HepG2 (cell line): ENCODE results near the gene KIFAP3. TPM values are rescaled to one million over a fixed set of nuclear protein-coding genes. Genes with fewer than 3 reads are reported as not detected.

ENCODE experiments used
- CENPT ChIP-seq: sonication (generic); formaldehyde crosslinking; IDR thresholded peaks from 2 replicates; pipeline ENCODE4 v1.8.0; 2022; ENCODE audit warnings: low read depth, mild to moderate bottlenecking, moderate library complexity, missing genetic modification reagents
- FOSL2 ChIP-seq: sonication (generic); formaldehyde crosslinking; IDR thresholded peaks from 2 replicates; pipeline ENCODE4 v1.4.0; 2020; ENCODE audit warnings: missing genetic modification reagents
- GATAD1 ChIP-seq: IDR thresholded peaks from 2 replicates; pipeline ENCODE4 v1.6.1; 2016; ENCODE audit warnings: missing genetic modification reagents, missing compliant biosample characterization
- IRX3 ChIP-seq: sonication (generic); formaldehyde crosslinking; IDR thresholded peaks from 2 replicates; pipeline ENCODE4 v1.8.1; 2023; ENCODE audit warnings: mild to moderate bottlenecking, low read depth, missing genetic modification reagents, borderline replicate concordance
- MYC ChIP-seq: sonication (generic); formaldehyde crosslinking; IDR thresholded peaks from 2 replicates; pipeline ENCODE4 v1.9.0; 2021; ENCODE audit warnings: missing genetic modification reagents, borderline replicate concordance
- NCOR1 ChIP-seq: fragments of 200-600 bp; sonication (generic); IDR thresholded peaks from 2 replicates; pipeline ENCODE4 v1.7.0; 2017; ENCODE audit warnings: antibody characterized with exemption, low read length, borderline replicate concordance
- NFIC ChIP-seq: IDR thresholded peaks from 2 replicates; pipeline ENCODE4 v1.6.1; 2012; ENCODE audit warnings: mild to moderate bottlenecking, low read length, inconsistent platforms
- NR2F6 ChIP-seq, 2 experiments: IDR thresholded peaks; 2 replicates each; pipeline ENCODE4 v1.6.1; 2016; ENCODE audit warnings: antibody characterized with exemption in 1 of 2, mild to moderate bottlenecking in 1 of 2
- YEATS4 ChIP-seq: sonication (generic); formaldehyde crosslinking; IDR thresholded peaks from 2 replicates; pipeline ENCODE4 v1.4.0; 2020; ENCODE audit warnings: missing genetic modification reagents, borderline replicate concordance
- ZBTB7B ChIP-seq: sonication (generic); formaldehyde crosslinking; IDR thresholded peaks from 2 replicates; pipeline ENCODE4 v1.4.0; 2020; ENCODE audit warnings: missing genetic modification reagents
- ZC3H13 ChIP-seq: sonication (generic); formaldehyde crosslinking; IDR thresholded peaks from 2 replicates; pipeline ENCODE4 v1.8.1; 2023; ENCODE audit warnings: mild to moderate bottlenecking, missing genetic modification reagents, moderate library complexity
- ZFP1 ChIP-seq: IDR thresholded peaks from 2 replicates; pipeline ENCODE4 v1.6.1; 2016
- ZNF33B ChIP-seq: sonication (generic); formaldehyde crosslinking; IDR thresholded peaks from 2 replicates; pipeline ENCODE4 v1.5.1; 2020; ENCODE audit warnings: mild to moderate bottlenecking, missing genetic modification reagents
- ZNF496 ChIP-seq: sonication (generic); formaldehyde crosslinking; IDR thresholded peaks from 2 replicates; pipeline ENCODE4 v1.8.1; 2023; ENCODE audit warnings: mild to moderate bottlenecking, moderate library complexity, missing genetic modification reagents; ENCODE audit not compliant: insufficient replicate concordance
- ZNF556 ChIP-seq: sonication (generic); formaldehyde crosslinking; IDR thresholded peaks from 2 replicates; pipeline ENCODE4 v1.4.0; 2020; ENCODE audit warnings: mild to moderate bottlenecking, missing genetic modification reagents, borderline replicate concordance
- ZNF589 ChIP-seq: sonication (generic); formaldehyde crosslinking; conservative IDR thresholded peaks from 2 replicates; pipeline ENCODE4 v1.8.0; 2022; ENCODE audit warnings: mild to moderate bottlenecking, moderate library complexity, missing genetic modification reagents
- ZNF776 ChIP-seq: sonication (generic); formaldehyde crosslinking; IDR thresholded peaks from 2 replicates; pipeline ENCODE4 v1.4.0; 2020; ENCODE audit warnings: mild to moderate bottlenecking, missing genetic modification reagents
- ZSCAN22 ChIP-seq: sonication (generic); formaldehyde crosslinking; IDR thresholded peaks from 2 replicates; pipeline ENCODE4 v1.4.0; 2020; ENCODE audit warnings: mild to moderate bottlenecking, missing genetic modification reagents
- polyA plus RNA-seq, 8 experiments: library from polyadenylated mRNA; depleted of rRNA in 3 of 8; stranded (reverse) in 7 of 8; unstranded in 1 of 8; fragments of >200 nt; fragmentation: Illumina TruSeq in 4 of 8; extraction: Trizol in 4 of 8; gene quantifications; 2 replicates each; pipeline versions ENCODE4 v1.2.1 to v1.2.3, GENCODE V29; 2011 to 2016; ENCODE audit warnings: low read depth in 4 of 8, missing spikeins in 1 of 8, mixed read lengths in 1 of 8; ENCODE audit not compliant: insufficient read depth in 1 of 8
- total RNA-seq, 5 experiments: library from RNA; depleted of rRNA; stranded (reverse); fragments of >200 nt; fragmentation: Illumina TruSeq; extraction: Trizol; gene quantifications; 2 replicates each; pipeline ENCODE4 v1.2.3, GENCODE V29; 2016; ENCODE audit warnings: low read depth in 1 of 5
- TF ChIP-seq, protein P1 (sequence below): sonication (generic); formaldehyde crosslinking; IDR thresholded peaks from 2 replicates; pipeline ENCODE4 v1.9.0; 2021; ENCODE audit warnings: missing genetic modification reagents, mild to moderate bottlenecking, borderline replicate concordance
- TF ChIP-seq, protein P2 (sequence below): sonication (generic); formaldehyde crosslinking; IDR thresholded peaks from 2 replicates; pipeline ENCODE4 v1.4.0; 2020; ENCODE audit warnings: missing genetic modification reagents, low read depth, mild to moderate bottlenecking, borderline replicate concordance
- TF ChIP-seq, protein P3 (sequence below): sonication (generic); formaldehyde crosslinking; IDR thresholded peaks from 2 replicates; pipeline ENCODE4 v1.4.0; 2020; ENCODE audit warnings: missing genetic modification reagents, borderline replicate concordance

The KIFAP3 gene
- total and polyA plus RNA-seq, 2 of the 13 experiments (the other 11 are each of a cell fraction or from before 2014, with no cell fraction given): 3.4 to 10.0 TPM

- TF ChIP-seq, protein P1, sequence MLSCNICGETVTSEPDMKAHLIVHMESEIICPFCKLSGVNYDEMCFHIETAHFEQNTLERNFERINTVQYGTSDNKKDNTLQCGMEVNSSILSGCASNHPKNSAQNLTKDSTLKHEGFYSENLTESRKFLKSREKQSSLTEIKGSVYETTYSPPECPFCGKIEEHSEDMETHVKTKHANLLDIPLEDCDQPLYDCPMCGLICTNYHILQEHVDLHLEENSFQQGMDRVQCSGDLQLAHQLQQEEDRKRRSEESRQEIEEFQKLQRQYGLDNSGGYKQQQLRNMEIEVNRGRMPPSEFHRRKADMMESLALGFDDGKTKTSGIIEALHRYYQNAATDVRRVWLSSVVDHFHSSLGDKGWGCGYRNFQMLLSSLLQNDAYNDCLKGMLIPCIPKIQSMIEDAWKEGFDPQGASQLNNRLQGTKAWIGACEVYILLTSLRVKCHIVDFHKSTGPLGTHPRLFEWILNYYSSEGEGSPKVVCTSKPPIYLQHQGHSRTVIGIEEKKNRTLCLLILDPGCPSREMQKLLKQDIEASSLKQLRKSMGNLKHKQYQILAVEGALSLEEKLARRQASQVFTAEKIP (CRISPR knock-in tag): no peak
- TF ChIP-seq ZNF33B (CRISPR knock-in tag) (peak; percentile 72; the same call in 1 of the 2 replicates), ZNF496 (CRISPR knock-in tag) (no peak), GATAD1 (CRISPR knock-in tag) (peak; percentile 86), FOSL2 (CRISPR knock-in tag) (peak; percentile 50; the same call in 1 of the 2 replicates), IRX3 (0 out of 2 replicates have a peak, but pooled peaks have one; percentile 15), ZNF556 (CRISPR knock-in tag) (no peak), MYC (CRISPR knock-in tag) (peak; percentile 68; the same call in 1 of the 2 replicates), NCOR1 (no peak), YEATS4 (0 out of 2 replicates have a peak, but pooled peaks have one; percentile 20), NFIC (no peak), ZNF589 (CRISPR knock-in tag) (no peak), CENPT (CRISPR knock-in tag) (no peak), ZBTB7B (CRISPR knock-in tag) (no peak; the same call in 1 of the 2 replicates), ZNF776 (CRISPR knock-in tag) (0 out of 2 replicates have a peak, but pooled peaks have one; percentile 69), ZFP1 (no peak; the same call in 1 of the 2 replicates), ZC3H13 (CRISPR knock-in tag) (no peak), NR2F6 (IDR thresholded peaks at IDR 0.05) (no peak), NR2F6 (CRISPR knock-in tag; IDR thresholded peaks at IDR 0.05) (no peak), ZSCAN22 (CRISPR knock-in tag) (no peak)
- TF ChIP-seq, protein P2, sequence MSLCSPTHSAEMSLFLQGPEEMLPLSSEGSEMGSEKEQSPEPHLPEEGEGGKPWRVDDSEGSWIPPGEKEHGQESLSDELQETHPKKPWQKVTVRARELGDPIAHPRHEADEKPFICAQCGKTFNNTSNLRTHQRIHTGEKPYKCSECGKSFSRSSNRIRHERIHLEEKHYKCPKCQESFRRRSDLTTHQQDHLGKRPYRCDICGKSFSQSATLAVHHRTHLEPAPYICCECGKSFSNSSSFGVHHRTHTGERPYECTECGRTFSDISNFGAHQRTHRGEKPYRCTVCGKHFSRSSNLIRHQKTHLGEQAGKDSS (CRISPR knock-in tag): no peak
- TF ChIP-seq, protein P3, sequence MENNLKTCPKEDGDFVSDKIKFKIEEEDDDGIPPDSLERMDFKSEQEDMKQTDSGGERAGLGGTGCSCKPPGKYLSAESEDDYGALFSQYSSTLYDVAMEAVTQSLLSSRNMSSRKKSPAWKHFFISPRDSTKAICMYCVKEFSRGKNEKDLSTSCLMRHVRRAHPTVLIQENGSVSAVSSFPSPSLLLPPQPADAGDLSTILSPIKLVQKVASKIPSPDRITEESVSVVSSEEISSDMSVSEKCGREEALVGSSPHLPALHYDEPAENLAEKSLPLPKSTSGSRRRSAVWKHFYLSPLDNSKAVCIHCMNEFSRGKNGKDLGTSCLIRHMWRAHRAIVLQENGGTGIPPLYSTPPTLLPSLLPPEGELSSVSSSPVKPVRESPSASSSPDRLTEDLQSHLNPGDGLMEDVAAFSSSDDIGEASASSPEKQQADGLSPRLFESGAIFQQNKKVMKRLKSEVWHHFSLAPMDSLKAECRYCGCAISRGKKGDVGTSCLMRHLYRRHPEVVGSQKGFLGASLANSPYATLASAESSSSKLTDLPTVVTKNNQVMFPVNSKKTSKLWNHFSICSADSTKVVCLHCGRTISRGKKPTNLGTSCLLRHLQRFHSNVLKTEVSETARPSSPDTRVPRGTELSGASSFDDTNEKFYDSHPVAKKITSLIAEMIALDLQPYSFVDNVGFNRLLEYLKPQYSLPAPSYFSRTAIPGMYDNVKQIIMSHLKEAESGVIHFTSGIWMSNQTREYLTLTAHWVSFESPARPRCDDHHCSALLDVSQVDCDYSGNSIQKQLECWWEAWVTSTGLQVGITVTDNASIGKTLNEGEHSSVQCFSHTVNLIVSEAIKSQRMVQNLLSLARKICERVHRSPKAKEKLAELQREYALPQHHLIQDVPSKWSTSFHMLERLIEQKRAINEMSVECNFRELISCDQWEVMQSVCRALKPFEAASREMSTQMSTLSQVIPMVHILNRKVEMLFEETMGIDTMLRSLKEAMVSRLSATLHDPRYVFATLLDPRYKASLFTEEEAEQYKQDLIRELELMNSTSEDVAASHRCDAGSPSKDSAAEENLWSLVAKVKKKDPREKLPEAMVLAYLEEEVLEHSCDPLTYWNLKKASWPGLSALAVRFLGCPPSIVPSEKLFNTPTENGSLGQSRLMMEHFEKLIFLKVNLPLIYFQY (CRISPR knock-in tag): no peak; the same call in 1 of the 2 replicates
Measured at GRCh38 chr1:169893645-169894423, 180.7 kb downstream of the KIFAP3 start, which contains the start of gene SCYL3 (continued).
